ENCODE measurements around the gene DPYD. TPM values are rescaled to one million over a fixed set of nuclear protein-coding genes. Genes with fewer than 3 reads are reported as not detected.

Gene DPYD
- total RNA-seq, 1 experiment from 2014 or later = 12.8 TPM

DNA sequence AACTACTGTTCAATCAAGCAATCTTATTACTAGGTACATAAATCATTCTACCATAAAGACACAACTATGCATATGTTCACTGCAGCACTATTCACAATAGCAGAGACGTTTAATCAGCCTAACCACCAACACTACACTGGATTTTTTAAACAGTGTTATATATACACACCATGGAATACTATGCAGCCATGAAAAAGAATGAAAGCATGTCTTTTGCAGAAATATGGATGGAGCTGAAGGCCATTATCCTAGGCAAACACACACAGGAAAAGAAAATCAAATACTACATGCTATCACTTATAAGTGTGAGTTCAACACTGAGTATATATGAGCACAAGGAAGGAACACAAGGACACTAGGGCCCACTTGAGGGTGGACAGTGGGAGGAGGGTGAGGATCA lies 159.2 kb downstream of the DPYD start:
- no peaks in the 10 kb centered on the region for H3K9me3 ChIP-seq (ENCODE audit: low read length)
- H3F3A ChIP-seq (ENCODE audit: low read length, unreplicated experiment) = no peaks in the 10 kb centered on the region
- H3K4me1 ChIP-seq (ENCODE audit: insufficient read depth, low read length) = peaks cover 19% of the 10 kb centered on the region
- H3K27me3 ChIP-seq (ENCODE audit: low read length) = no peaks in the 10 kb centered on the region
- intact Hi-C loops (cut with micrococcal nuclease) = no loop called here
- H3K27ac ChIP-seq (ENCODE audit: low read length) = no peak overlapping the region
- CTCF ChIA-PET = no interaction called here
- H2AFZ ChIP-seq (ENCODE audit: low read length) = no peak overlapping the region
- POLR2A ChIA-PET (ENCODE audit: unreplicated experiment) = no interaction called here
- H3K79me2 ChIP-seq (ENCODE audit: low read length) = no peaks in the 10 kb centered on the region
- DNase-seq (no peak), ATAC-seq (no peak)
- H4K20me1 ChIP-seq (ENCODE audit: low read length) = no peaks in the 10 kb centered on the region
- H3K4me3 ChIP-seq (ENCODE audit: low read length) = no peak overlapping the region
- no peak for TF ChIP-seq EZH2 (IDR thresholded peaks at IDR 0.05; ENCODE audit: low read length, unreplicated experiment)
- TF ChIP-seq, protein P1, sequence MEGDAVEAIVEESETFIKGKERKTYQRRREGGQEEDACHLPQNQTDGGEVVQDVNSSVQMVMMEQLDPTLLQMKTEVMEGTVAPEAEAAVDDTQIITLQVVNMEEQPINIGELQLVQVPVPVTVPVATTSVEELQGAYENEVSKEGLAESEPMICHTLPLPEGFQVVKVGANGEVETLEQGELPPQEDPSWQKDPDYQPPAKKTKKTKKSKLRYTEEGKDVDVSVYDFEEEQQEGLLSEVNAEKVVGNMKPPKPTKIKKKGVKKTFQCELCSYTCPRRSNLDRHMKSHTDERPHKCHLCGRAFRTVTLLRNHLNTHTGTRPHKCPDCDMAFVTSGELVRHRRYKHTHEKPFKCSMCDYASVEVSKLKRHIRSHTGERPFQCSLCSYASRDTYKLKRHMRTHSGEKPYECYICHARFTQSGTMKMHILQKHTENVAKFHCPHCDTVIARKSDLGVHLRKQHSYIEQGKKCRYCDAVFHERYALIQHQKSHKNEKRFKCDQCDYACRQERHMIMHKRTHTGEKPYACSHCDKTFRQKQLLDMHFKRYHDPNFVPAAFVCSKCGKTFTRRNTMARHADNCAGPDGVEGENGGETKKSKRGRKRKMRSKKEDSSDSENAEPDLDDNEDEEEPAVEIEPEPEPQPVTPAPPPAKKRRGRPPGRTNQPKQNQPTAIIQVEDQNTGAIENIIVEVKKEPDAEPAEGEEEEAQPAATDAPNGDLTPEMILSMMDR (conservative IDR thresholded peaks at IDR 0.05; ENCODE audit: low read depth, low read length) = no peak
- TF ChIP-seq EZH2phosphoT487 (IDR thresholded peaks at IDR 0.05; ENCODE audit: borderline replicate concordance, low read length) = no peak
- H3K9ac ChIP-seq (ENCODE audit: low read length) = no peak overlapping the region
- BruUV-seq (replicated peaks) = no TSS peak
- H3K36me3 ChIP-seq (ENCODE audit: low read depth, low read length) = no peaks in the 10 kb centered on the region
- H3K9me2 ChIP-seq (replicated peaks; ENCODE audit: low read length) = no peaks in the 10 kb centered on the region
- no peak overlapping the region for H3K4me2 ChIP-seq (ENCODE audit: low read length)

DNA sequence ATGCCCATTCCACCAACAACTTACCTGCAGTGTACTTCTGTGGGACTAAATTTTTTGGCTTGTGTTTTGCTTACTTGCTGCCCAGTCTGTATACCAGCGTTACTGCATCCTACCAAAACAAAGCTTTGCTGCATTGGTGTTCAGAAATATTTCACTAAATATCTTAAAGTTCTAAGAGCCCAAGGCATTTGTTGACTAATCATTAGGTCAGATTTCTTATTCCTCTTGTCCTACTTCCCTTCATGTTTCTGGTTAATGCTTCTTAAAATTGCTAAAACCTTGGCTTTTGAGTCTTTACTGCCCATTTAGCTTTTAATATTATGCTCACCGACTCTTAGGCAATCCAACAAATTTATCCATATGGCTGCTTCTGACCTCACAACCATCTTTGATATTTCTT lies 161.8 kb downstream of the DPYD start:
- no peaks in the 10 kb centered on the region for H3F3A ChIP-seq (ENCODE audit: low read length, unreplicated experiment)
- DNase-seq (no peak), ATAC-seq (peak; percentile 60)
- H4K20me1 ChIP-seq (ENCODE audit: low read length) = no peaks in the 10 kb centered on the region
- no peaks in the 10 kb centered on the region for H3K36me3 ChIP-seq (ENCODE audit: low read depth, low read length)
- intact Hi-C loops (cut with micrococcal nuclease) = no loop called here
- peak overlapping the region; percentile 38 for H3K4me2 ChIP-seq (ENCODE audit: low read length)
- H3K9me3 ChIP-seq (ENCODE audit: low read length) = no peaks in the 10 kb centered on the region
- H3K79me2 ChIP-seq (ENCODE audit: low read length) = no peaks in the 10 kb centered on the region
- ChIA-PET POLR2A (ENCODE audit: unreplicated experiment) (no interaction called here), CTCF (no interaction called here)
- no peak overlapping the region for H3K9ac ChIP-seq (ENCODE audit: low read length)
- H3K4me1 ChIP-seq (ENCODE audit: insufficient read depth, low read length) = peaks cover 19% of the 10 kb centered on the region
- TF ChIP-seq EZH2phosphoT487 (IDR thresholded peaks at IDR 0.05; ENCODE audit: borderline replicate concordance, low read length) (no peak), EZH2 (IDR thresholded peaks at IDR 0.05; ENCODE audit: low read length, unreplicated experiment) (no peak)
- TF ChIP-seq, protein P1 (conservative IDR thresholded peaks at IDR 0.05; ENCODE audit: low read depth, low read length) = no peak
- no TSS peak for BruUV-seq (replicated peaks)
- H3K4me3 ChIP-seq (ENCODE audit: low read length) = no peak overlapping the region
- peak overlapping the region; percentile 23 for H3K27ac ChIP-seq (ENCODE audit: low read length)
- H2AFZ ChIP-seq (ENCODE audit: low read length) = no peak overlapping the region
- no peaks in the 10 kb centered on the region for H3K27me3 ChIP-seq (ENCODE audit: low read length)
- H3K9me2 ChIP-seq (replicated peaks; ENCODE audit: low read length) = no peaks in the 10 kb centered on the region

DNA sequence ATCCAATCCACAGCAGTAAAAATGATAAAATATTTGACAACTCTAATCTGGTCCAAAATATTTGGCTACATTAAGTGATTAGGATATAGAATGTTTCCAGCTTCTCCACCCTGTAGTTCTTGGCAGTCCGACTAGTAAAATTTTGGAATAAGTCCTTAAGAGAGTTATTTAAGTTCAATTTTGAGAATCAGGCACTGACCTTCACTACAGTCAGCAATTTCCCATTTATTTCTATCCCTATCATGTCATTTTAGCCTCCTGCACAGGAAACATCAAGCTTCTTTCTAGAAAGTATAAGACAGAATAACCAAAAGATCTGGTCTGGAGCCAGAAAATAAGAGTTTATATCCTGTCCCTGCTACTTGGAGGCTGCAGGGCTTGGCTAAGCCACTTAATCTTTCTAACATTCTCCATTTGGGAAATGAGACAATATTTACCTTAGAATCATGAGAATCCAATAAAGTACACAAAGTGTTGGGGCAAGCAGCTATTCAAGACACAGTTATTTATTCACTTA lies 162.2 kb downstream of the DPYD start:
- ChIA-PET CTCF (no interaction called here), POLR2A (ENCODE audit: unreplicated experiment) (no interaction called here)
- H4K20me1 ChIP-seq (ENCODE audit: low read length) = no peaks in the 10 kb centered on the region
- no peak overlapping the region for H3K4me3 ChIP-seq (ENCODE audit: low read length)
- no peak overlapping the region for H3K9ac ChIP-seq (ENCODE audit: low read length)
- no peaks in the 10 kb centered on the region for H3K27me3 ChIP-seq (ENCODE audit: low read length)
- peak overlapping the region; percentile 38 for H3K4me2 ChIP-seq (ENCODE audit: low read length)
- peaks cover 19% of the 10 kb centered on the region for H3K4me1 ChIP-seq (ENCODE audit: insufficient read depth, low read length)
- TF ChIP-seq EZH2phosphoT487 (IDR thresholded peaks at IDR 0.05; ENCODE audit: borderline replicate concordance, low read length) (no peak), EZH2 (IDR thresholded peaks at IDR 0.05; ENCODE audit: low read length, unreplicated experiment) (no peak)
- TF ChIP-seq, protein P1 (conservative IDR thresholded peaks at IDR 0.05; ENCODE audit: low read depth, low read length) = no peak
- no peaks in the 10 kb centered on the region for H3K9me3 ChIP-seq (ENCODE audit: low read length)
- ATAC-seq (peak; percentile 91), DNase-seq (peak; percentile 60)
- no peak overlapping the region for H2AFZ ChIP-seq (ENCODE audit: low read length)
- intact Hi-C loops (cut with micrococcal nuclease) = no loop called here
- peak overlapping the region; percentile 23 for H3K27ac ChIP-seq (ENCODE audit: low read length)
- H3K9me2 ChIP-seq (replicated peaks; ENCODE audit: low read length) = no peaks in the 10 kb centered on the region
- H3K79me2 ChIP-seq (ENCODE audit: low read length) = no peaks in the 10 kb centered on the region
- no TSS peak for BruUV-seq (replicated peaks)
- no peaks in the 10 kb centered on the region for H3F3A ChIP-seq (ENCODE audit: low read length, unreplicated experiment)
- H3K36me3 ChIP-seq (ENCODE audit: low read depth, low read length) = no peaks in the 10 kb centered on the region

Measured in PC-3 (cell line).